WERI-Rb-1 (cell line): Measurements from ENCODE around the gene APLP1.
A peak's percentile ranks its signal among the peaks of the same experiment; 100 is the strongest.

ENCODE experiments used
- DNase-seq: peaks from one replicate; pipeline ENCODE4 v3.0.0-alpha.2; 2020
- H3K27ac ChIP-seq: fragments of 250-450 bp; sonication (Bioruptor Pico); 2 replicates; pipeline ENCODE4 v1.5.1; 2020; ENCODE audit warnings: mild to moderate bottlenecking, moderate library complexity
- H3K27me3 ChIP-seq: fragments of 250-450 bp; sonication (Bioruptor Pico); 2 replicates; pipeline ENCODE4 v1.5.1; 2021; ENCODE audit warnings: mild to moderate bottlenecking, low read depth, moderate library complexity; ENCODE audit not compliant: insufficient read depth, severe bottlenecking
- H3K36me3 ChIP-seq: fragments of 250-450 bp; sonication (Bioruptor Pico); 2 replicates; pipeline ENCODE4 v1.5.1; 2020; ENCODE audit warnings: mild to moderate bottlenecking, moderate library complexity
- H3K4me3 ChIP-seq: 2 replicates; pipeline ENCODE4 v1.5.1; 2011; ENCODE audit warnings: low read depth, mild to moderate bottlenecking, control low read depth, low read length
- H3K9me3 ChIP-seq: fragments of 250-450 bp; sonication (Bioruptor Pico); 2 replicates; pipeline ENCODE4 v1.5.1; 2021; ENCODE audit warnings: mild to moderate bottlenecking, moderate library complexity; ENCODE audit not compliant: severe bottlenecking
- CTCF ChIP-seq: IDR thresholded peaks from 2 replicates; pipeline ENCODE4 v1.5.1; 2011; ENCODE audit warnings: low read depth, mild to moderate bottlenecking, control low read depth, inconsistent platforms, low read length

APLP1 gene

GRCh38 chr19:35882114-35882832, 13.9 kb downstream of the APLP1 start:
- TF ChIP-seq CTCF: peak; percentile 34; the same call in 1 of the 2 replicates
- Histone ChIP-seq H3K36me3 (peaks cover 25% of the 10 kb centered on the region), H3K9me3 (no peaks in the 10 kb centered on the region), H3K27ac (0 out of 2 replicates have a peak overlapping the region, but pooled peaks have one; percentile 10), H3K4me3 (no peak overlapping the region), H3K27me3 (no peaks in the 10 kb centered on the region)
- DNase-seq: peak; percentile 59

GRCh38 chr19:35883882-35884281, 15.5 kb downstream of the APLP1 start:
- no peak overlapping the region for H3K4me3 ChIP-seq
- no peak for TF ChIP-seq CTCF
- no peaks in the 10 kb centered on the region for H3K9me3 ChIP-seq
- H3K36me3 ChIP-seq: peaks cover 22% of the 10 kb centered on the region
- DNase-seq: no peak
- H3K27ac ChIP-seq: no peak overlapping the region
- H3K27me3 ChIP-seq: no peaks in the 10 kb centered on the region

GRCh38 chr19:35885225-35885738, 16.9 kb downstream of the APLP1 start:
- H3K27ac ChIP-seq: no peak overlapping the region
- DNase-seq: no peak
- TF ChIP-seq CTCF: no peak
- H3K36me3 ChIP-seq: peaks cover 31% of the 10 kb centered on the region
- no peaks in the 10 kb centered on the region for H3K27me3 ChIP-seq
- H3K9me3 ChIP-seq: no peaks in the 10 kb centered on the region
- H3K4me3 ChIP-seq: no peak overlapping the region

GRCh38 chr19:35885904-35886303, 17.5 kb downstream of the APLP1 start:
- TF ChIP-seq CTCF: no peak
- Histone ChIP-seq H3K27ac (no peak overlapping the region), H3K4me3 (no peak overlapping the region), H3K9me3 (no peaks in the 10 kb centered on the region), H3K36me3 (peaks cover 37% of the 10 kb centered on the region), H3K27me3 (no peaks in the 10 kb centered on the region)
- DNase-seq: no peak

GRCh38 chr19:35887197-35887596, 18.8 kb downstream of the APLP1 start:
- Histone ChIP-seq H3K27ac (no peak overlapping the region), H3K36me3 (peaks cover 44% of the 10 kb centered on the region), H3K27me3 (no peaks in the 10 kb centered on the region), H3K9me3 (no peaks in the 10 kb centered on the region), H3K4me3 (no peak overlapping the region)
- no peak for TF ChIP-seq CTCF
- DNase-seq: no peak
